Testis (tissue), 2 donors: ENCODE results near the gene TTC28.

Experiments
- POLR2A ChIP-seq: fragments of 450-650 bp; IDR thresholded peaks from one replicate; pipeline ENCODE4 v1.6.1; 2017; ENCODE audit warnings: antibody characterized with exemption, mild to moderate bottlenecking, moderate library complexity
- TF ChIP-seq, protein P1 (sequence below), 3 experiments: fragments of 450-650 bp in 2 of 3; fragments of 200-600 bp in 1 of 3; sonication (generic) in 1 of 3; IDR thresholded peaks; one replicate each; pipeline ENCODE4 v1.5.1; 2016 to 2019; ENCODE audit warnings: antibody characterized with exemption in 3 of 3, mild to moderate bottlenecking in 2 of 3, moderate library complexity in 1 of 3

DNA sequence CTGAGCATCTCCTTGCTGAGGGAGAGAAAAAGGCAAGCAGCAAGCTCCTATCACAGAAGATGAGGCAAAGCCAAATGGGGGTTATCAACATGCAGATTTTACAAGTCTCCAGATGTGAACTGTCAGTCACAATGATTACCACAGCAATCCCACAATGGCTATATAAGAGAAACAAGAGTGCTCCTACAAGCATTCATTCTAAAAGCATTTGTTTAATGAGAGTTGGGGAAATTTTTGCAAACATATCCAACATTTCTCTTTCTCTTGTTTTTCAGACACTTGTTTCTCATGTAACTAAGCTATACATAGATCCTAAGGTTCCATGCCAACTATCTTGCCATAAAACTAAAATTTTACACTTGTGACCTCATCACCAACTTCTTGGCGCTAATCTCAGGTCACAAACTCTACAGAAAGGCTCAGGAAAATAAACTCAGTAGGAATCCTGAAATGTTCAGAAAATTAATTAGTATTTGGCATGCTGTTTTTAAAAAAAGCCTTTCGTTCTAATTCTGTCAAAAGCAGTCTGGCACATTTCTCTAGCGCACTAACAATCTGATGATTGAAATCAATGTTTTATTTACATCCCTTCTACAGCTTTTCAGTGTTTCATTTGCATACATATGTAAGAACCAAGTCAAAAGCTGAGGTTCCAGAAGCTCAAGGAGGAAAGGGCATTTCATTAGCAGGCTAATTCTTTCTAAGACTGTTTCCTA lies 199.5 kb downstream of the TTC28 start:
- TF ChIP-seq, protein P1, sequence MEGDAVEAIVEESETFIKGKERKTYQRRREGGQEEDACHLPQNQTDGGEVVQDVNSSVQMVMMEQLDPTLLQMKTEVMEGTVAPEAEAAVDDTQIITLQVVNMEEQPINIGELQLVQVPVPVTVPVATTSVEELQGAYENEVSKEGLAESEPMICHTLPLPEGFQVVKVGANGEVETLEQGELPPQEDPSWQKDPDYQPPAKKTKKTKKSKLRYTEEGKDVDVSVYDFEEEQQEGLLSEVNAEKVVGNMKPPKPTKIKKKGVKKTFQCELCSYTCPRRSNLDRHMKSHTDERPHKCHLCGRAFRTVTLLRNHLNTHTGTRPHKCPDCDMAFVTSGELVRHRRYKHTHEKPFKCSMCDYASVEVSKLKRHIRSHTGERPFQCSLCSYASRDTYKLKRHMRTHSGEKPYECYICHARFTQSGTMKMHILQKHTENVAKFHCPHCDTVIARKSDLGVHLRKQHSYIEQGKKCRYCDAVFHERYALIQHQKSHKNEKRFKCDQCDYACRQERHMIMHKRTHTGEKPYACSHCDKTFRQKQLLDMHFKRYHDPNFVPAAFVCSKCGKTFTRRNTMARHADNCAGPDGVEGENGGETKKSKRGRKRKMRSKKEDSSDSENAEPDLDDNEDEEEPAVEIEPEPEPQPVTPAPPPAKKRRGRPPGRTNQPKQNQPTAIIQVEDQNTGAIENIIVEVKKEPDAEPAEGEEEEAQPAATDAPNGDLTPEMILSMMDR (IDR thresholded peaks at IDR 0.05), result no peak
- TF ChIP-seq POLR2A, result no peak
